NT2/D1 (cell line): ENCODE measurements around the gene SARDH.
"Not testable (repeated sequence)": the region's sequence is repeated elsewhere in the genome, so short reads cannot be mapped to it uniquely, and the experiment has no call there.

Source experiments
- DNase-seq: peaks from one replicate; pipeline ENCODE4 v3.0.0-alpha.2; 2011; ENCODE audit warnings: low read depth, low spot score
- H3K27me3 ChIP-seq: 2 replicates; pipeline ENCODE4 v1.6.0; 2011; ENCODE audit warnings: mild to moderate bottlenecking; ENCODE audit not compliant: insufficient read length, insufficient read depth
- H3K36me3 ChIP-seq: 2 replicates; pipeline ENCODE4 v1.6.1; 2011; ENCODE audit warnings: mild to moderate bottlenecking, low read length, mixed read lengths; ENCODE audit not compliant: insufficient read depth, insufficient read length
- H3K4me1 ChIP-seq: 2 replicates; pipeline ENCODE4 v1.5.1; 2011; ENCODE audit not compliant: insufficient read depth, insufficient read length
- H3K4me3 ChIP-seq: 2 replicates; pipeline ENCODE4 v1.5.1; 2011; ENCODE audit warnings: low read depth; ENCODE audit not compliant: insufficient read length
- H3K9ac ChIP-seq: 2 replicates; pipeline ENCODE4 v1.6.0; 2011; ENCODE audit warnings: low read depth; ENCODE audit not compliant: insufficient read length
- H3K9me3 ChIP-seq: 2 replicates; pipeline ENCODE4 v1.5.1; 2011; ENCODE audit warnings: mild to moderate bottlenecking, low read length; ENCODE audit not compliant: insufficient read depth
- SUZ12 ChIP-seq: IDR thresholded peaks from 2 replicates; pipeline ENCODE4 v1.6.1; 2011; ENCODE audit not compliant: insufficient read length, insufficient read depth; ENCODE audit errors: extremely low read depth
- YY1 ChIP-seq: IDR thresholded peaks from 2 replicates; pipeline ENCODE4 v1.6.1; 2011; ENCODE audit not compliant: insufficient read length, insufficient read depth
- ZNF274 ChIP-seq: IDR thresholded peaks from 2 replicates; pipeline ENCODE4 v1.6.1; 2011; ENCODE audit warnings: mild to moderate bottlenecking, low read depth, low read length

Gene SARDH

GRCh38 chr9:133680976-133681657 lies 57.0 kb downstream of the SARDH start:
- TF ChIP-seq ZNF274 (no peak), SUZ12 (no peak), YY1 (no peak)
- H3K27me3 ChIP-seq: no peaks in the 10 kb centered on the region
- H3K4me1 ChIP-seq: peaks cover 12% of the 10 kb centered on the region

GRCh38 chr9:133680250-133680975 lies 57.7 kb downstream of the SARDH start:
- no peak overlapping the region for H3K4me3 ChIP-seq
- no peaks in the 10 kb centered on the region for H3K27me3 ChIP-seq
- no peak overlapping the region for H3K9ac ChIP-seq
- H3K4me1 ChIP-seq: peaks cover 12% of the 10 kb centered on the region
- no peaks in the 10 kb centered on the region for H3K36me3 ChIP-seq
- DNase-seq: no peak
- H3K9me3 ChIP-seq: no peaks in the 10 kb centered on the region
- TF ChIP-seq YY1 (no peak), SUZ12 (no peak), ZNF274 (no peak)

More at GRCh38 chr9:133680976-133681657, 57.0 kb downstream of the SARDH start:
- no peaks in the 10 kb centered on the region for H3K9me3 ChIP-seq
- no peaks in the 10 kb centered on the region for H3K36me3 ChIP-seq
- DNase-seq: no peak
- H3K4me3 ChIP-seq: no peak overlapping the region
- no peak overlapping the region for H3K9ac ChIP-seq

- no peaks in the 10 kb centered on the region for H3K9me3 ChIP-seq
- TF ChIP-seq ZNF274 (no peak), YY1 (no peak), SUZ12 (no peak)
- H3K4me1 ChIP-seq: peaks cover 15% of the 10 kb centered on the region
- no peak for DNase-seq
- H3K36me3 ChIP-seq: no peaks in the 10 kb centered on the region
- H3K4me3 ChIP-seq: no peak overlapping the region
- peak overlapping the region; percentile 23 for H3K9ac ChIP-seq
- H3K27me3 ChIP-seq: no peaks in the 10 kb centered on the region
Measured at GRCh38 chr9:133679466-133680061, 58.6 kb downstream of the SARDH start.

GRCh38 chr9:133679056-133679455 lies 59.1 kb downstream of the SARDH start:
- no peak for DNase-seq
- H3K9ac ChIP-seq: no peak overlapping the region
- peaks cover 16% of the 10 kb centered on the region for H3K4me1 ChIP-seq
- H3K4me3 ChIP-seq: no peak overlapping the region
- H3K36me3 ChIP-seq: no peaks in the 10 kb centered on the region
- H3K27me3 ChIP-seq: no peaks in the 10 kb centered on the region
- TF ChIP-seq ZNF274 (no peak), YY1 (no peak), SUZ12 (no peak)
- H3K9me3 ChIP-seq: no peaks in the 10 kb centered on the region

- TF ChIP-seq ZNF274: no peak
- TF ChIP-seq YY1: no peak
- TF ChIP-seq SUZ12: no peak
- Histone ChIP-seq H3K9ac (no peak overlapping the region), H3K4me3 (no peak overlapping the region), H3K27me3 (no peaks in the 10 kb centered on the region), H3K4me1 (peaks cover 16% of the 10 kb centered on the region), H3K9me3 (no peaks in the 10 kb centered on the region), H3K36me3 (no peaks in the 10 kb centered on the region)
- no peak for DNase-seq
Measured at GRCh38 chr9:133677126-133678010, 60.8 kb downstream of the SARDH start.

- Histone ChIP-seq H3K4me3 (no peak overlapping the region), H3K36me3 (no peaks in the 10 kb centered on the region), H3K27me3 (no peaks in the 10 kb centered on the region), H3K9me3 (no peaks in the 10 kb centered on the region), H3K4me1 (peaks cover 16% of the 10 kb centered on the region), H3K9ac (no peak overlapping the region)
- TF ChIP-seq YY1 (no peak), SUZ12 (no peak), ZNF274 (no peak)
- DNase-seq: peak; percentile 8
Measured at GRCh38 chr9:133676450-133676849, 61.7 kb downstream of the SARDH start.

GRCh38 chr9:133675796-133676195 lies 62.4 kb downstream of the SARDH start:
- H3K36me3 ChIP-seq, H3K4me3 ChIP-seq, H3K9me3 ChIP-seq, H3K27me3 ChIP-seq, DNase-seq, H3K9ac ChIP-seq: not testable (repeated sequence)
- H3K4me1 ChIP-seq: peaks cover 18% of the 10 kb centered on the region
